Naive thymus-derived CD4-positive, alpha-beta T cell (primary cell): Measurements from ENCODE around the gene DUSP28. TPM values are rescaled to one million over a fixed set of nuclear protein-coding genes. Genes with fewer than 3 reads are reported as not detected.

Source experiments
- ATAC-seq: fragments of 150-1000 bp; cut with Tn5 transposase; 2 replicates; pipeline ENCODE4 v1.10.0; 2021; ENCODE audit warnings: mild to moderate bottlenecking, moderate library complexity
- CTCF ChIA-PET: fragments of 350-600 bp; sonication (Branson Sonifier 250); formaldehyde crosslinking; loops from one replicate; lab custom pipeline; 2021; ENCODE audit warnings: antibody characterized with exemption; lab: Charles Lee
- POLR2A ChIA-PET: fragments of 350-600 bp; sonication (Branson Sonifier 250); formaldehyde crosslinking; loops from one replicate; lab custom pipeline; 2021; ENCODE audit warnings: antibody characterized with exemption, inconsistent platforms; lab: Charles Lee
- DNase-seq, 9 donors: peaks; one replicate each; pipeline versions ENCODE4 v3.0.0 to v3.0.0-alpha.2; 2020 to 2022; ENCODE audit warnings: mixed read lengths in 1 of 9
- H3K27ac ChIP-seq: one replicate; pipeline ENCODE4 v1.7.0; 2013; ENCODE audit warnings: mild to moderate bottlenecking, low read depth, low read length, moderate library complexity
- H3K27me3 ChIP-seq, 2 donors: one replicate each; pipeline ENCODE4 v1.7.0; 2013; ENCODE audit warnings: low read length in 2 of 2, mild to moderate bottlenecking in 2 of 2, moderate library complexity in 2 of 2; ENCODE audit not compliant: control insufficient read depth in 2 of 2, insufficient read depth in 2 of 2
- H3K36me3 ChIP-seq, 3 experiments: 1 replicate in 2 of 3; 2 replicates in 1 of 3; pipeline ENCODE4 v1.7.0; 2013; ENCODE audit warnings: low read length in 3 of 3, mild to moderate bottlenecking in 3 of 3, moderate library complexity in 1 of 3; ENCODE audit not compliant: insufficient read depth in 3 of 3, control insufficient read depth in 2 of 3
- H3K4me1 ChIP-seq, 2 donors: one replicate each; pipeline ENCODE4 v1.7.0; 2013; ENCODE audit warnings: low read length in 2 of 2, mild to moderate bottlenecking in 2 of 2, moderate library complexity in 1 of 2; ENCODE audit not compliant: control insufficient read depth in 2 of 2, insufficient read depth in 2 of 2
- H3K4me3 ChIP-seq: 2 replicates; pipeline ENCODE4 v1.7.0; 2013; ENCODE audit warnings: mild to moderate bottlenecking, low read length
- H3K9me3 ChIP-seq, 3 experiments: 1 replicate in 2 of 3; 2 replicates in 1 of 3; pipeline ENCODE4 v1.7.0; 2013; ENCODE audit warnings: low read length in 3 of 3; ENCODE audit not compliant: control insufficient read depth in 2 of 3
- H3K27ac Mint-ChIP-seq, 9 donors: one replicate each; pipeline ENCODE4 v1.8.0; 2020 to 2022; ENCODE audit warnings: mixed read lengths in 9 of 9, mild to moderate bottlenecking in 8 of 9, moderate library complexity in 5 of 9, inconsistent platforms in 2 of 9
- H3K27me3 Mint-ChIP-seq, 5 donors: one replicate each; pipeline ENCODE4 v1.8.0; 2021 to 2022; ENCODE audit warnings: mixed read lengths in 5 of 5, mild to moderate bottlenecking in 1 of 5
- H3K36me3 Mint-ChIP-seq, 5 donors: one replicate each; pipeline ENCODE4 v1.8.0; 2020 to 2022; ENCODE audit warnings: mixed read lengths in 5 of 5, mild to moderate bottlenecking in 3 of 5, inconsistent platforms in 1 of 5
- H3K4me1 Mint-ChIP-seq, 7 donors: one replicate each; pipeline ENCODE4 v1.8.0; 2020 to 2022; ENCODE audit warnings: mixed read lengths in 7 of 7, mild to moderate bottlenecking in 3 of 7, inconsistent platforms in 1 of 7
- H3K4me3 Mint-ChIP-seq, 10 donors: one replicate each; pipeline ENCODE4 v1.8.0; 2020 to 2022; ENCODE audit warnings: mild to moderate bottlenecking in 10 of 10, mixed read lengths in 10 of 10, moderate library complexity in 6 of 10, inconsistent platforms in 2 of 10
- H3K9me3 Mint-ChIP-seq, 11 donors: one replicate each; pipeline ENCODE4 v1.8.0; 2020 to 2022; ENCODE audit warnings: mixed read lengths in 11 of 11, mild to moderate bottlenecking in 4 of 11, inconsistent platforms in 1 of 11, moderate library complexity in 1 of 11
- intact Hi-C, 2 donors: fragments of 100-400 bp; cut with micrococcal nuclease; formaldehyde crosslinking; loops; one replicate each; pipeline ENCODE4 v1.15.1; 2023
- polyA plus RNA-seq, 2 donors: library from polyadenylated mRNA; unstranded; fragments of 300-500 nt; fragmentation: Illumina TruSeq; gene quantifications; one replicate each; pipeline ENCODE4 v1.2.3, GENCODE V29; 2021
- total RNA-seq, 6 experiments: library from RNA in 5 of 6; stranded (reverse) in 5 of 6; gene quantifications; 1 replicate in 5 of 6; 2 replicates in 1 of 6; pipeline ENCODE4 v1.2.3 and lab custom pipeline; 2021 to 2026

The DUSP28 gene
- total and polyA plus RNA-seq, 7 experiments from 2014 or later: 11.1 to 30.1 (median 17.8) TPM

- peaks cover 0 to 3% (median 0%) of the 10 kb centered on the region in 11 donors for H3K9me3 Mint-ChIP-seq
- ATAC-seq: no peak
- ChIA-PET CTCF (no interaction called here), POLR2A (interaction anchor here (1.3 to 1.4 kb wide), 2 partner anchors 9 to 11 kb away, joined by 4 to 5 read pairs; partner anchors contain the start of gene CAPN10)
- peaks cover 21 to 40% (median 32%) of the 10 kb centered on the region in 7 donors for H3K4me1 Mint-ChIP-seq
- H3K9me3 ChIP-seq: no peaks in the 10 kb centered on the region
- H3K27ac ChIP-seq: no peak overlapping the region
- peaks cover 0 to 16% (median 7%) of the 10 kb centered on the region in 5 donors for H3K36me3 Mint-ChIP-seq
- H3K27me3 Mint-ChIP-seq: no peaks in the 10 kb centered on the region
- peaks cover 18 to 26% of the 10 kb centered on the region in 2 donors for H3K4me1 ChIP-seq
- H3K27ac Mint-ChIP-seq: peak overlapping the region in 1 of 9 donors; percentile 33
- no peak overlapping the region for H3K4me3 ChIP-seq
- no peaks in the 10 kb centered on the region for H3K27me3 ChIP-seq
- no peak overlapping the region for H3K4me3 Mint-ChIP-seq
- intact Hi-C loops: no loop called here
- peaks cover 7 to 74% (median 8%) of the 10 kb centered on the region in 3 experiments for H3K36me3 ChIP-seq
- DNase-seq: no peak
Measured at GRCh38 chr2:240576036-240576435, 15.9 kb downstream of the DUSP28 start.

GRCh38 chr2:240576436-240577205, 16.5 kb downstream of the DUSP28 start:
- DNase-seq: no peak
- intact Hi-C loops: no loop called here
- Mint-ChIP-seq H3K4me3 (no peak overlapping the region), H3K27ac (peak overlapping the region in 1 of 9 donors; percentile 25), H3K27me3 (no peaks in the 10 kb centered on the region), H3K9me3 (peaks cover 0 to 3% (median 0%) of the 10 kb centered on the region in 11 donors), H3K4me1 (peaks cover 17 to 37% (median 26%) of the 10 kb centered on the region in 7 donors), H3K36me3 (peaks cover 0 to 15% (median 12%) of the 10 kb centered on the region in 5 donors)
- H3K4me3 ChIP-seq: no peak overlapping the region
- no peak overlapping the region for H3K27ac ChIP-seq
- ChIA-PET CTCF (interaction anchor here (0.8 to 1.0 kb wide), 2 partner anchors 11 to 14 kb away, joined by 3 to 4 read pairs; no protein-coding TSS in a partner anchor), POLR2A (interaction anchor here (1.0 to 2.2 kb wide), 5 partner anchors 8 to 18 kb away, joined by 4 to 14 read pairs (median 5); partner anchors contain the start of genes CAPN10 and RNPEPL1)
- H3K36me3 ChIP-seq: peaks cover 7 to 74% (median 8%) of the 10 kb centered on the region in 3 experiments
- H3K9me3 ChIP-seq: no peaks in the 10 kb centered on the region
- no peak for ATAC-seq
- no peaks in the 10 kb centered on the region for H3K27me3 ChIP-seq
- H3K4me1 ChIP-seq: peaks cover 14 to 20% of the 10 kb centered on the region in 2 donors

GRCh38 chr2:240577281-240578109, 17.3 kb downstream of the DUSP28 start:
- H3K27ac Mint-ChIP-seq: no peak overlapping the region
- Histone ChIP-seq H3K9me3 (no peaks in the 10 kb centered on the region), H3K27ac (no peak overlapping the region), H3K27me3 (no peaks in the 10 kb centered on the region), H3K4me3 (no peak overlapping the region), H3K4me1 (peaks cover 14 to 15% of the 10 kb centered on the region in 2 donors), H3K36me3 (peaks cover 7 to 65% (median 8%) of the 10 kb centered on the region in 3 experiments)
- H3K27me3 Mint-ChIP-seq: no peaks in the 10 kb centered on the region
- no peak for DNase-seq
- POLR2A ChIA-PET: interaction anchor here (1.0 to 2.2 kb wide), 3 partner anchors 9 to 19 kb away, joined by 4 to 14 read pairs (median 7); partner anchors contain the start of gene RNPEPL1
- peaks cover 0 to 17% (median 16%) of the 10 kb centered on the region in 5 donors for H3K36me3 Mint-ChIP-seq
- H3K4me3 Mint-ChIP-seq: no peak overlapping the region
- H3K4me1 Mint-ChIP-seq: peaks cover 20 to 41% (median 31%) of the 10 kb centered on the region in 7 donors
- CTCF ChIA-PET: interaction anchor here (0.8 to 1.0 kb wide), 3 partner anchors 9 to 13 kb away, joined by 3 to 4 read pairs (median 3); partner anchors contain the start of gene CAPN10
- H3K9me3 Mint-ChIP-seq: peaks cover 0 to 5% (median 0%) of the 10 kb centered on the region in 11 donors
- ATAC-seq: no peak
- intact Hi-C loops: loop anchor here in 1 of 2 donors (2.0 kb wide), 1 partner anchor 63 kb away; no protein-coding TSS in a partner anchor

GRCh38 chr2:240578110-240578450, 17.9 kb downstream of the DUSP28 start:
- POLR2A ChIA-PET: interaction anchor here (2.1 to 2.2 kb wide), 2 partner anchors 9 to 12 kb away, joined by 7 to 14 read pairs; partner anchors contain the start of gene RNPEPL1

GRCh38 chr2:240578488-240578887, 18.3 kb downstream of the DUSP28 start:
- Mint-ChIP-seq H3K4me3 (no peak overlapping the region), H3K36me3 (peaks cover 0 to 18% (median 16%) of the 10 kb centered on the region in 5 donors), H3K27ac (peak overlapping the region in 3 of 9 donors; percentile 8 to 84 (median 78)), H3K4me1 (peaks cover 25 to 49% (median 39%) of the 10 kb centered on the region in 7 donors), H3K27me3 (no peaks in the 10 kb centered on the region), H3K9me3 (peaks cover 0 to 5% (median 0%) of the 10 kb centered on the region in 11 donors)
- ChIA-PET POLR2A (interaction anchor here (2.1 to 2.2 kb wide), 2 partner anchors 10 to 12 kb away, joined by 7 to 14 read pairs; partner anchors contain the start of gene RNPEPL1), CTCF (interaction anchor here (0.7 kb wide), 1 partner anchor 20 kb away, joined by 3 read pairs; no protein-coding TSS in a partner anchor)
- Histone ChIP-seq H3K36me3 (peaks cover 7 to 55% (median 8%) of the 10 kb centered on the region in 3 experiments), H3K9me3 (no peaks in the 10 kb centered on the region), H3K4me3 (no peak overlapping the region), H3K27me3 (no peaks in the 10 kb centered on the region), H3K4me1 (peaks cover 14 to 15% of the 10 kb centered on the region in 2 donors), H3K27ac (no peak overlapping the region)
- ATAC-seq (no peak), DNase-seq (no peak)
- intact Hi-C loops: loop anchor here in 1 of 2 donors (2.0 kb wide), 1 partner anchor 64 kb away; no protein-coding TSS in a partner anchor

More at GRCh38 chr2:240578110-240578450, 17.9 kb downstream of the DUSP28 start:
- DNase-seq (no peak), ATAC-seq (no peak)
- Mint-ChIP-seq H3K9me3 (peaks cover 0 to 5% (median 0%) of the 10 kb centered on the region in 11 donors), H3K27me3 (no peaks in the 10 kb centered on the region), H3K4me1 (peaks cover 25 to 47% (median 37%) of the 10 kb centered on the region in 7 donors), H3K27ac (peak overlapping the region in 1 of 9 donors; percentile 8), H3K36me3 (peaks cover 0 to 18% (median 16%) of the 10 kb centered on the region in 5 donors), H3K4me3 (no peak overlapping the region)
- no peak overlapping the region for H3K4me3 ChIP-seq
- intact Hi-C loops: loop anchor here in 1 of 2 donors (2.0 kb wide), 1 partner anchor 63 kb away; no protein-coding TSS in a partner anchor
- peaks cover 14 to 15% of the 10 kb centered on the region in 2 donors for H3K4me1 ChIP-seq
- peaks cover 7 to 59% (median 8%) of the 10 kb centered on the region in 3 experiments for H3K36me3 ChIP-seq
- no peak overlapping the region for H3K27ac ChIP-seq
- H3K9me3 ChIP-seq: no peaks in the 10 kb centered on the region
- CTCF ChIA-PET: interaction anchor here (0.7 to 0.9 kb wide), 2 partner anchors 8 to 20 kb away, joined by 3 read pairs; partner anchors contain the start of gene CAPN10
- H3K27me3 ChIP-seq: no peaks in the 10 kb centered on the region
